Measurements from ENCODE around the gene BHLHE40.

BHLHE40 gene

DNA sequence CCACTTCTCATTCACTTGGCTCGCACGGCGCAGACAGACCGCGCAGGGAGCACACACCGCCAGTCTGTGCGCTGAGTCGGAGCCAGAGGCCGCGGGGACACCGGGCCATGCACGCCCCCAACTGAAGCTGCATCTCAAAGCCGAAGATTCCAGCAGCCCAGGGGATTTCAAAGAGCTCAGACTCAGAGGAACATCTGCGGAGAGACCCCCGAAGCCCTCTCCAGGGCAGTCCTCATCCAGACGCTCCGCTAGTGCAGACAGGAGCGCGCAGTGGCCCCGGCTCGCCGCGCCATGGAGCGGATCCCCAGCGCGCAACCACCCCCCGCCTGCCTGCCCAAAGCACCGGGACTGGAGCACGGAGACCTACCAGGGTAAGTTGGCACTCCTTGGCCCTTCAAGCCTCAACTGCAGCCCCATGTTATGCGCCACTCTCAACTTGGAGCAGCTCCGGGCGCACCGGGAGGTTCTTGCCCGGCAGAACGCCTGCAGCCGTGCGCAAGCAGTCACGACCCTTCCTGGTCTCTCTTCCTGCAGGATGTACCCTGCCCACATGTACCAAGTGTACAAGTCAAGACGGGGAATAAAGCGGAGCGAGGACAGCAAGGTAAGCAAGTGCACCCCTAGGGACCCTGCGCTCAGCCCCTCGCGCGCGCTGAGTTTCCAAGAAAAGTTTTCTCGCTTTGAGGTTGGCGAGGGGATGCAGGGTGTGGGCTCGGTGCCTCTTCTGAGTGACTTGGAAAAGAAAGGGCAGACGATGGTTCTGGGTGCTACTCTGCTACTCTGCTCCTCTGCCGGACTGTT lies at the start of gene BHLHE40:
TSS of gene BHLHE40 (plus strand) at position 10 of the 801 bp plus-strand sequence. CDS start at position 292, 282 bp downstream.
- DNase-seq (ENCODE audit: extremely low spot score, insufficient read length, low read depth), result no peak
- FAIRE-seq, result no peak

DNA sequence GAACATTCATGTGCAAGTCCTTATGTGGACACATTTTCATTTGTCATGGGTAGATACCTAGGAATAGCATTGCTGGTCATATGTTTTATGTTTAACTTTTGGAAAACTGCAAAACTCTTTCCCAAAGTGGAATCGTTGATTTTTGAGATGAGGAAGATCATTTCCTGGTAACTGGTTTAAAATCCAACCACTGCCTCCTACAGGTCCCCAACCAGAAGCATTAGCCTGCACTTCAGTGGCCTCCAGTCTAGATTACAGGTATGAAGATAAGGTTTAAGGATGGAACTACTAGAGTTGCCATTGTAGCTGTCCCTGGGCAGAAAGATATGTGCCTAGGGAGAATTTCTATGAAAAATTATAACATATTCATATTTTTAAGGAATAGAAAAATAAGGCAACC lies 48.7 kb upstream of the BHLHE40 start:
- no peak for DNase-seq (ENCODE audit: extremely low spot score, insufficient read length, low read depth)
- FAIRE-seq, result no peak

DNA sequence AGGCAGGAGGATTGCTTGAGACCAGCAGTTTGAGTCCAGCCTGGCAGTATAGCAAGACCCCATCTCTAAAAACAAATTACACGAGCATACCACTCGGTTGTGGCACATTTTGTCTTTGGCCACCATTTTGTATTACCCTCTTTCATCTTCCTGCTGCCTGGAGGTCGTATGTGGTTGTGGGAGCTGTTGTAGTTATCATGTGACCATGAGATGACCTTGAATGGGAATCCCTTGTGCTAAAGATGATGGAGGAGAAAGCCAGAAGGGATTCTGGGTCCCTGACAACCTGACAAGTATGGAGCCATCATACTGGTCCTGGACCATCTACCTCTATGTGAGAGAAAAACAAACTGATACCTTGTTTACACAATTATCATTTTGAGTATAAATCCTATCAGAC lies 45.2 kb upstream of the BHLHE40 start:
- DNase-seq (ENCODE audit: extremely low spot score, insufficient read length, low read depth) (no peak), FAIRE-seq (no peak)

DNA sequence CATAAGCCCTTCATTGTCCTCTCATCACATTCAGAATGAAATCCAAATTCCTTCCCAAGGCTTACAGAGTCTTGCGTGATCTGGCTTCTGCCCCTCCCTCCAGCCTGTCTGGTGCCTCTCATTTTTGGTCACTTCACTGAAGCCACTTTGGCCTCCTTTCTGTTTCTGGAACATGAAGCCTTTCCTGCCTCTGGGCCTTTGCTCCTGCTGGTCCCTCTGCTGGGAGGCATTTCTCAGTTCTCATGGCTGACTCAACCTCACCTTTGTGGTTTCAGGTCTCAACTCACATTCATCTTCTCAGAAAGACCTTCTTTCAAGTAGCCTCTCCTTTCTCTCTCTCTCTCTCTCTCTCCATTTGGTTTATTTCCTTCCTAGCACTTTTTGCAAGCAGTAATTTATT lies 43.9 kb upstream of the BHLHE40 start:
- peak; percentile 80 for FAIRE-seq
- no peak for DNase-seq (ENCODE audit: extremely low spot score, insufficient read length, low read depth)

DNA sequence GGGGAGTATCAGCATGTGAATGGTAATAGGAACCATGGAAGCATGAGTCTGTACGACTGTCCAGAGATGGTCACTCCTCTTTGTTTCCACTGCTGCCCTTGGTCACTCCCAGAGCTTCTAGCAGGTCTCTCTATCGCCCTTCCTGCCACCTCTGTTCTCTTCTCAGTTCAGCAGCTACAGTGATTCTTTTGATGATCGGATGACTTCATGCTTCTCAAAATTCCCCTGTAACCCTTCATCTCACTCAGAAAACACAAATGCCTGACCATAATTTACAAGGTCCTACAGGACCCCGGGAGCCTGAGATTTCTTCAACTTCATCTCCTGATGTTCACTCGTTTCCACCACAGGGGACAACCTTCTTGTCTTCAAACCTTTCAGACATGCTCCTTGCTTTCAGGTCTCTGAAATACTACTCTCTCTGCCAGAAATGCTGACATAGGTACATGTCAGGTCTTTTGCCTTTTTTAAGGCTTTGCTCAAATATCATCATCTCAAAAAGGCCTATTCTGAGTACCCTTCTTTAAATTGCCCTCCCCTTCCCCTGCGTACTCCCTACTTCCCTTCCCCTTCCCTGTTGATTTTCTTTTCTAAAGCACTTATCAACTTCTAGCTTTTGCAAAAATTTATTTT lies 42.1 kb upstream of the BHLHE40 start:
- FAIRE-seq, result no peak
- no peak for DNase-seq (ENCODE audit: extremely low spot score, insufficient read length, low read depth)

DNA sequence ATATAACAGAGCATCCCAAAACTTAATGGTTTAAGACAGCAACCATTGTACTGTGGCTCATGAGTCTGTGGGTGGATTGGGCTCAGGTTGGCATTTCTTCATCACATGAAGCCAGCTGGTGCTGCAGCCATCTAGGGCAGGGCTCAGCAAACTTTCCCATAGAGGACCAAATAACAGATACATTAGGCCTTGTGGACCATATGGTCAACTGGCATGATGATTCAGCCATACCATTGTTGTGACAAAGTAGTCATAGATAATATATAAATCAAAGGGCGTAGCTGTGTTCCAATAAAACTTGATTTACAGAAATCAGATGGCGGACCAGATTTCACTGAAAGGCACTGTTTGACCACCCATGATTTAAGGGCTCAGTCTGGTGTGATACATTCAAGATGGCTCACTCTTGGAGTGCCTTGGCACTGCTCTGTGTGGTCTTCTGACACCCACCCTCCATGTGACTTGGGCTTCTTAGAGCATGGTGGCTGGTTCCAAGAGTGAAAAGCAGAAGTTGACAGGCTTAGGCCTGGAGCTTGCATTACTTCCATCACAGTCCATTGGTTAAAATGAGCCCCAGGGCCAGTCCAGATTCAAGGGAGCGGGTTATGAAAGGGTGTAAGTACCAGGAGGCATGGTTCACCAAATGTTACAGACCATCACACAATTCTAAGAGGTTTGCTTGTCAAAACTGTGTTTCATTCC lies 40.8 kb upstream of the BHLHE40 start:
- FAIRE-seq, result no peak
- DNase-seq (ENCODE audit: extremely low spot score, insufficient read length, low read depth), result no peak

DNA sequence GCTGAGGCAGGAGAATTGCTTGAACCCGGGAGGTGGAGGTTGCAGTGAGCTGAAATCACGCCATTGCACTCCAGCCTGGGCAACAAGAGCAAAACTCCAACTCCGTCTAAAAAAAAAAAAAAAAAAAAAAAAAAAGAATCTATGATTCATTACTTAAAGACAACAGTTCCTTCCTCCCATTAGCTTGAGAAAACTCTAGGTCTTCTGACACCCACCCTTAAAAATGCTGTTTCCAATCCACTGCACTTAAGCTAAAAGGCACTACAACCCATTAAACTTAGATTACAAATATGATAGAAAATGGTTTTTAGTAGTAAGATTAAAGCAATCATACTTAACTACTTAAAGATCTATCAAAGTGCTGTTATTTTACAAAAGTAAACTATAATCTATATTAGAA lies 40.0 kb upstream of the BHLHE40 start:
- DNase-seq (ENCODE audit: extremely low spot score, insufficient read length, low read depth) (no peak), FAIRE-seq (no peak)

DNA sequence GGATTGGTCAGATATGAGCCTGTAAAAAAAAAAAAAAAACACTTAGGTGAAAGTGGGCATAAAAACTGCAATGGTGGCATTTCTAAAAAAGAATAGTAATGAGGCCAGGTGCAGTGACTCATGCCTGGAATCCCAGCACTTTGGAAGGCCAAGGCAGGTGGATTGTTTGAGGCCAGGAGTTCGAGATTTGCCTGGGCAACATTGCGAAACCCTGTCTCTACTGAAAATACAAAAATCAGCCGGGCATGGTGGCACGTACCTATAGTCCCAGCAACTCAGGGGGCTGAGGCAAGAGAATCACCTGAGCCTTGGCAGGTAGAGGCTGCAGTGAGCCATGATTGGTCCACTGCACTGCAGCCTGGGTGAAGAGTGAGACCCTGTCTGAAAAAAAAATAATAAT lies 38.3 kb upstream of the BHLHE40 start:
- DNase-seq (ENCODE audit: extremely low spot score, insufficient read length, low read depth), result no peak
- no peak for FAIRE-seq

DNA sequence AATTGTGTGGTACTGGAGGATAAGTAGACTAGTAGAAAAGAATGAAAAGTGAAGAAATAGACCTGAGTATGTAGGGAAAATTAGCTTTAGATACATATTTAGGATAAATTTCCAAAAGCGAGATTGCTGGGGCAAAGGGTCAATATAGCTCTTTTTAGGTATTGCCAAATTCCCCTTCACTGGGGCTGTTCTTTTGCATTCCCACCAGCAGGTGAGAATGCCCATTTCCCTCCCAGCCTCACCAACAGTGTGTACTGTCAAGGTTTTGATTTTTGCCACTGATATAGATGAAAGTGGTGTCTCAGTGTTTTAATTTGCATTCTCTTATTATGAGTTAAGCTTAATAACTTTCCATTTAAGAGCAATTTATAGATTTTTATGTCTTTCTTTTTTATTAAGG lies 35.7 kb upstream of the BHLHE40 start:
- no peak for FAIRE-seq
- no peak for DNase-seq (ENCODE audit: extremely low spot score, insufficient read length, low read depth)

DNA sequence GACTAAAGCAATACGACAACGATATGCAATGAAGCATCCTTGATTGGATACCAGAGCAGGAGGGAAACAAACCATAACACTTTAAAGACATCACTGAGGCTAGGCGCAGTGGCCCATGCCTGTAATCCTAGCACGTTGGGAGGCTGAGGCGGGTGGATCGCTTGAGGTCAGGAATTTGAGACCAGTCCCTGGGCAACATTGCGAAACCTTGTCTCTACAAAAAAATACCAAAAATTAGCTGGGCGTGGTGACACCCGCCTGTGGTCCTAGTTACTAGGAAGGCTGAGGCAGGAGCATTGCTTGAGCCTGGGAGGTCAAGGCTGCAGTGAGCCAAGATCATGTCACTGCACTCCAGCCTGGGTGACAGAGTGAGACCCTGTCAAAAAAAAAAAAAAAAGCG lies 33.9 kb upstream of the BHLHE40 start:
- DNase-seq (ENCODE audit: extremely low spot score, insufficient read length, low read depth), result no peak
- FAIRE-seq, result no peak

DNA sequence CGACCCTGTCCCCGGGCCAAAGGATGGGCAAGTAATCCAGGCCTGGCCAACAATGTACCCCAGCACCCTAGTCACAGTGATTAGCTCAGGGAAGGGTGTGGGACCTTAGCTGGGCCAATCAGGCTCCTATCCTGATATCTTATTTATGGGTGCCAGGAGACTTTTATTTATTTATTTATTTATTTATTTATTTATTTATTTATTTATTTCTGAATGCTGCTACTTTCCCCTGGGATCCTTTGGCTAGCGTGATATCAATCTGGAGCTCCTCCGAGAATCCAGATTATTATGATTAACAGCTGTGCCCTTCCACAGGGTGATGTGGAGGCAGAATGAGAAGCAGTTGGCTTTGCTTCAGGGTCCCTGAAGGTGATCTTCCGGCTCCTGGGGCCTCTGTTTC lies 32.2 kb upstream of the BHLHE40 start:
- FAIRE-seq, result no peak
- no peak for DNase-seq (ENCODE audit: extremely low spot score, insufficient read length, low read depth)

DNA sequence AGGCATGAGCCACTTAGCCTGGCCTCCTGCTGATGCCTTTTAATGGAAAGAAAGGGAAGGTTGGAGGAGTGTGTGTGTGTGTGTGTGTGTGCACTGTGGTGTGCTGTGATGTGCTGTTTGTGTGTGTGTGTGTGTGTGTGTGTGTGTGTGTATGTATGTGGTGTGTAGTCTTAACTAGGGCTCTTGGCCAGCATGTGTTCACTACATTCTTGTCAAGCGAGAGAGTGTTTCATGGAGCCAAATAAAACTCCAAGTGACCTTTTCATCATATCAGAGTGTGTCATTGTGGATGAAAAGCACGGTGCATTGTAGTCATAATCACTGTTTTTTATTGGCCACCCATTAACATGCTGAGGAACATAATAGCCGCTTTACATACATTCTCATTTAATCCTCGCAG lies 30.8 kb upstream of the BHLHE40 start:
- DNase-seq (ENCODE audit: extremely low spot score, insufficient read length, low read depth), result no peak
- FAIRE-seq, result no peak

DNA sequence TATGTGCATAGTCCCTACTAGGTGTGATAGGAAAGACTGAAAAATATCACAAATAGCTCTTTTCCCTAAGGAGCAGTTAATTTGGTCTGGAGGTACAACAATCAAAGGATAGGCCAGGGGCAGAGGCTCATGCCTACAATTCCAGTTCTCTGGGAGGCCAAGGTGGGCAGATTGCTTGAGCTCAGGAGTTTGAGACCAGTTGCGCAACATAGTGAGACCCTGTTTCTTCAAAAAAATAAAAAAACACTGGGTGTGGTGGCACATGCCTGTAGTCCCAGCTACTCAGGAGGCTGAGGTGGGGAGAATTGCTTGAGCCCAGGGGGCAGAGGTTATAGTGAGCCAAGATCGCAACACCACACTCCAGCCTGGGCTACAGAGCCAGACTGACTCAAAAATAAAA lies 30.2 kb upstream of the BHLHE40 start:
- DNase-seq (ENCODE audit: extremely low spot score, insufficient read length, low read depth), result no peak
- FAIRE-seq, result no peak

DNA sequence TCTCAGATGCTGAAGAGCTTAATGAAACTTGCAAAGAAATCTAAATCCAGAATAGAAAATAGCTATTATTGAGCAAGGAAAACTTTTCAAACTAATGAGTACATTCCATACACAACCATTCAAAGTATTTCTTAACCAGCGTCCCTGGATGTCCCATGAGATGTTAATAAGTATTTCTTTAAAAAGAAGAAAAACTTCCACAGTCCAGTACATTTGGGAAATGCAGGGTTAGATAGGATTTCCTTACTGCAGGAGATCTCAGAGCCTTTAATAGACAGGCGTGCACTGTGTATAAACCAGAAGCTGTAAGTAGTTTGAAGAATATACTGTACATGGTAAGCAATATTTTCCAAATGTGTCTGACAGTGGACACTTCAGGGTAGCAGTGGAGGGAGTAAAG lies 29.6 kb upstream of the BHLHE40 start:
- no peak for FAIRE-seq
- no peak for DNase-seq (ENCODE audit: extremely low spot score, insufficient read length, low read depth)

DNA sequence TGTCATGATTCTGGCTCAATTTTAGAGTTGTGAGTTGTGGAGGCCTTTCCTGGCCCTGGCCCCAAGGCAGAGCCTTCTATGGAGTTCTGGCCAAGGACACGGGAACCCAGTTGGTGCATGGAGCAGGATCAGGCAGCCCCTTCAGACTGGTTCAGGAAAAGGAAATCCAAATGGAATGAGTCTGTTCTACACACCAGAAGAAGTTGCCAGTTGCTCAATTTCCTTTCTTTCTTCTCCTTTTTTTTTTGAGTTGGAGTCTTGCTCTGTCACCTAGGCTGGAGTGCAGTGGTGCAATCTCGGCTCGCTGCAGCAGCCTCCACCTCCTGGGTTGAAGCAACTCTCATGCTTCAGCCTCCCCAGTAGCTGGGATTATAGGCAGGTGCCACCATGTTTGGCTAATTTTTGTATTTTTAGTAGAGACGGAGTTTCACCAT lies 28.9 kb upstream of the BHLHE40 start:
- FAIRE-seq, result no peak
- DNase-seq (ENCODE audit: extremely low spot score, insufficient read length, low read depth), result no peak

DNA sequence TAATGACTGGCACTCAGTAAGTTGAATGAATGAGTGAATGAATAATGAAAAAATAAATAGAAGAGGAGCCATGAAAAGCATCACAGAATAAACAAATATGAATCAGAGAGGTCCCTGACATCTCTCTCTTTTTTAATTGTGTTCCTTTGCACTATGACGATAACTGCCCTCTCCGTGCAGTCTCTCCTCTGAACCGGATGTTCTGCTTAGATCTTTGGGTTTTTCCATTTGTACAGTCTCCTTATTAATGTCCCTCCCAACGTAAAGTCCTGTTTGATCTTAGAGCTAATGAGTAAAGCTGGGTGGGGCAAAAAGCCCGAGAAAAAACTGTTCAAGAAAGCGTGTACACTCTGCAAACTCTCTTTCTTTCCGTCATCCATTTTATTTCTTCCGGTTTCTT lies 28.3 kb upstream of the BHLHE40 start:
- FAIRE-seq (no peak), DNase-seq (ENCODE audit: extremely low spot score, insufficient read length, low read depth) (no peak)

DNA sequence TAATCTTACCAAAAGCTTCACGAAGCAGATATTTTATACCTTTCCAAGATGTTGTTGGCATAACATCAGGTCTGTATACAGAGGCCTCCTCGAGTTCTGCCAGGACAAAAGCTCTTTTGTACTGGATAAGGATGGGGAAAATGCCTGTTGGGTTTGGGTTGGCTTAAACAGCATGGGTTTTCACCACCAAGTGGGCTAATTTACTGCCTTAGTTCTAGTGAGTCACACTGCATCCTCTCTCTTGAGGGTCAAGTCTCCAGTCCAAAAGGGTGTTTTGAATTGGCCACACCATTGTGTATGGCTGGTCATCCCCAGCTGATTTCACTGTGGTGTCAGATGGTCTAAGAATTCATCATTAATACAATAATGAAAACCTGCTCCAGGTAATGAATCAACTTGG lies 26.1 kb upstream of the BHLHE40 start:
- FAIRE-seq, result no peak
- no peak for DNase-seq (ENCODE audit: extremely low spot score, insufficient read length, low read depth)

DNA sequence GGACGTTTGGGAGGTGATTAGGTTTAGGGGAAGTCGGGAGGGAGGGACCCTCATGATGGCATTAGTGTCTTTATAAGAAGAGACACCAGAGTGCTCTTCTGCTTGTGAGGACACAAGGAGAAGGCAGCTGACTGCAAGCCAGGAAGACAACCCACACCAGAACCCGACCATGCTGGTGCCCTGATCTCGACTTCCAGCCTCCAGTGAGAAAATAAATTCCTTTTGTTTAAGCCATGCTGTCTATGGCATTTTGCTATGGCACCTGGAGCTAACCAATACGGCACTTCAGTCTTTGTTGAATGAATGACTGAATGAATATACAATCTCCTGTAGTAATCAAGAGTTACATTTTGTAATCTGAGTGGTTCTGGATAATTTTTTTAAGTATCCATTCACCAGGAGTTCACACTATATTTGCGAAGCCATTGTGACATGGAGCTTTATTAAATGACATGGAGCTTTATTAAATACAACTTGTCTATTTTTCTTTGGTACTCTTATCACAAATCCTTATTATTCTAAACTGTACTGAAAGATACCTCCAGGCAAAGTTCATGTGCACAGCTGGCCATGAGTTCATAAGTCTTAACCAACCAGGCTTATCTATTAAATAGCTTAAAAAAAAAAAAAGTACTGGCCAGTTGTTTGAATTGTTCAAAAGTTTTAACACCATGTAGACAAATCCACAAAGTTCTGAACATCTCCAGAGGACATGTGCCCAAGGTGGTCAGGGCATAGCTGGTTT lies 24.8 kb upstream of the BHLHE40 start:
- FAIRE-seq (no peak), DNase-seq (ENCODE audit: extremely low spot score, insufficient read length, low read depth) (no peak)

DNA sequence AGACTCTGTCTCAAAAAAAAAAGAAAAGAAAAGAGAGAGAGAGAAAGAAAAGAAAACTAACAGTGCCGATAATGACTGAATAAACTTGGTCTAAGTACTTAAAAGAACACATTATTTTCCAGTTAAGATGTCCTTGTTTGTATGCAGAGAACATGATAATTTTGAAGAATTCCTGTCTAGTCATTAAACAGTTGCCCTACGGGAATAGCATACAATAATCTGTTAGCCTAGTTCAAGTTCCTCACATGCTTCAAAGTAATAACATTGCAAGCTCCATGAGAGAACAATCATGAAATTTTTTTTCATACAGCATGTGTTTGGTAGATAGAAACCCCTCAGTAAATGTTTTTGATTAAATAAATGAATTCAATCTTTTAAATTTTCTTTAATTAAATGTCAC lies 23.1 kb upstream of the BHLHE40 start:
- FAIRE-seq (no peak), DNase-seq (ENCODE audit: extremely low spot score, insufficient read length, low read depth) (no peak)

DNA sequence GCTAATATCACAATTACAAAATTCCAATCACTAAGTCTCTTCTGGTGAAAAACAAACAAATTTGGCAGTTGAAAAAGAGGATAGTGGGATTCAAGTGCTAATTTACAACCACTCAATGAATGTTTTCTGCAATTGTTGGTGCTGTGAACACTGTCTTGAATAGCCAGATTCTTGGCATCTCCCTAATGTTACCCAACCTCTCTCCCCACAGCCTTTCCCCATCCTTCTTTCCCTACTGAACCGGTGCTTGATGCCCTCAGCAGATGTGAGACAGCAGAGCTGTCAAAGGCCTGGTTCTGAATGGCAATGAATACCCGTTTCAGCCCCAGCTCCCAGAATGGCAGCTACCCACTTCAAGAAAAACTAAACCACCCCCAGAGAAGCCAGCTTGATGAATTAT lies 22.5 kb upstream of the BHLHE40 start:
- FAIRE-seq (no peak), DNase-seq (ENCODE audit: extremely low spot score, insufficient read length, low read depth) (no peak)

DNA sequence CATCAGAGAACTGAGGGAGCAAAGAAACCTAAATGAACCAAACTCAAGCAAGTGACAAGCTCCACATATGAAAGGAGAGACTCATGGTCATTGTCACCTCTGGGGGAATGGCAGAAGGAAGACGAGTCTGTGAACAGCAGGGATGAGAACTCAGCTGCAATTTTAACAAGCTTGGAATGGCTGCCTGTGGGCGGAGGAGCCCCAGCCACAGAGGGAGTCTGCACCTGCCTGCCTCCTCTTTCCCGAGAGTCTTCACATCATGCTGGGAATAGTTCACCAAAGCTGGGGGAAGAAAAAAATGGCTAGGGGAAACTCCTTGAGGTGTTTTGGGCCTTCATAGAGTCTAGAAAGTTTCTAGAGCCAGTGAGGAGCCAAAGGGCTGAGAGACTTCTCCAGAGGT lies 21.3 kb upstream of the BHLHE40 start:
- FAIRE-seq (no peak), DNase-seq (ENCODE audit: extremely low spot score, insufficient read length, low read depth) (no peak)
